Measurements from ENCODE around the gene IGLL5.
"Not testable (repeated sequence)": the region's sequence is repeated elsewhere in the genome, so short reads cannot be mapped to it uniquely, and the experiment has no call there.

IGLL5 gene

GRCh38 chr22:22916952-22917290 is 29.3 kb downstream of the IGLL5 start:
- no peak for DNase-seq

GRCh38 chr22:22917377-22917776 is 29.8 kb downstream of the IGLL5 start:
- no peak for DNase-seq

GRCh38 chr22:22918297-22918965 is 30.8 kb downstream of the IGLL5 start:
- DNase-seq: no peak

DNA sequence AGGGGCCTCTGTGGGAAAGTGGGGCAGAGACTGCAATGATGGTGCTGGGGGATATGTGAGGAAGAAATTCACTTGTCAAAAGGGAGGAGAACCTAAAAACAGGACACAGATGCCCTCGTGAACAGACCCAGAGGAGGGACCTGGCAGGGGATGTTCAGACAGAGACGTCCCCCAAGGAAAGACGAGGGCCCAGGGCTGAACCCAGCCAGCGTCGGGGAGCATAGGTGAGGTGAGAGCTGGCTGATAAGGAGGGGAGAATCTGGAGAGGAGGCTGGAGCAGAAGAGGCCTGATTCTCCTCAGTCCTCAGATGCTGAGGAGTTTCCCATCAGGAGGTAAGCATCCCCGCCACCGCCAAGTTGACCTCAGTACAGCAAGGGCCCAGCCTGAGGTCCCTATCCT is 31.4 kb downstream of the IGLL5 start:
- DNase-seq: no peak

- DNase-seq: no peak
These were observed 32.6 kb downstream of the IGLL5 start for GRCh38 chr22:22920104-22920654.

- no peak for DNase-seq
These were observed 33.4 kb downstream of the IGLL5 start for GRCh38 chr22:22920910-22921550.

DNA sequence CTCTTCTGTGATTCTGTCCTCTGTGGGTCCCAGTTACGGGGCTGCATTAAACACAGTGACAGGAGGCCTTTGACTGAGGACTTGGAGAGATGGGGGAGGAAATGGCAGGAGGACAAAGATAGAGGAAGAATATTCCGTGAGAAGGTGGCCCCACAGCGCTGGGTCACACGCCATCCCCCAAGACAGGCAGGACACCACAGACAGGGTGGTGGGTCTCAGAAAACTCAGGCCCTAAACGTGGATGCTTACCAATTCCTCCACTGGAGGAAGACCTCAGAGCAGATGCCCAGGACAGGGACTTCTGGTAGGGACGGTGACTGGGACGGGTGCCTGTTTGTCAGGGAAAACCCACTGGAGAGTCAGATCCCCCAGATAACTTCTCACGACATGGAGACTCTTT is 34.0 kb downstream of the IGLL5 start:
- no peak for DNase-seq

GRCh38 chr22:22922092-22922953 is 34.7 kb downstream of the IGLL5 start:
- DNase-seq: not testable (repeated sequence)

- no peak for DNase-seq
These were observed 35.3 kb downstream of the IGLL5 start for GRCh38 chr22:22922954-22923319.

DNA sequence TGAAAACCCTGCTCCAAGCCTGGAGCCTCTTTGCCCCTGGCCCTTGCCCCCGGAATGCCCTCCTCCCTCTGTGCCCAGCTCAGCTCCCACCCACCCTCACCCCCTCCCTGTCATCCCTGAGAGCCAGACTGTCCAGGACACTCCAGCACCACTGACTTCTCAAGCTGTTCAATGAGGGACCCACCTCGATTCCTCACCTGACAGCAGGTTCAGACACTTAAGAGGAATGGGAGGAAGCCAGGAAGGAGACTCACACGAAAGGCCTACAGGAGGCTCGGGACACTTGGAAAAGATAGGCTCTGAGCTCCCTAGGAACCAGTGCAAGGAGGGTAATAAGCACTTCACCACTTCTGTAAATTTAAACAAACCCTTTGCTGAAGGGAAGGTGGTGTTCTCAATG is 35.8 kb downstream of the IGLL5 start:
- no peak for DNase-seq

DNA sequence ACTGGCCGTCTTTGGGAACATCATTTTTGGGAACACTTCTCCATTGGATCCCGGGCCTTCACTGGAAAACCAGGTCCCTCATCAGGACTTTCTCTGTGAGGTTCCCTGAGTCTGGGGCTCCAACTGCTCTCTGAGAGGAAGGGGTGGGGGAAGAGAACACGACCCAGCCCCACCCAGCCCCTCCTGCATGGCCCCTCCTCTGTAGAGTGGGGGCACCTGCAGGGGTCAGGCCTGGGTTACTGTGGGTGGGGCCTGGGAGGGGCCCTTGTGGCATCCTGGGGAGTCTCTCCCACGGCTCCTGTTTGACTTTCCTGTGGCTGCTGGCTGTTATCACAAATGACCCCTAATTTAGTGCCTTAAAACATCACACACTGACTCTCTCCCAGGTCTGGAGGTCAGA is 36.3 kb downstream of the IGLL5 start:
- no peak for DNase-seq

- DNase-seq: no peak
These were observed 36.9 kb downstream of the IGLL5 start for GRCh38 chr22:22924369-22925145.

DNA sequence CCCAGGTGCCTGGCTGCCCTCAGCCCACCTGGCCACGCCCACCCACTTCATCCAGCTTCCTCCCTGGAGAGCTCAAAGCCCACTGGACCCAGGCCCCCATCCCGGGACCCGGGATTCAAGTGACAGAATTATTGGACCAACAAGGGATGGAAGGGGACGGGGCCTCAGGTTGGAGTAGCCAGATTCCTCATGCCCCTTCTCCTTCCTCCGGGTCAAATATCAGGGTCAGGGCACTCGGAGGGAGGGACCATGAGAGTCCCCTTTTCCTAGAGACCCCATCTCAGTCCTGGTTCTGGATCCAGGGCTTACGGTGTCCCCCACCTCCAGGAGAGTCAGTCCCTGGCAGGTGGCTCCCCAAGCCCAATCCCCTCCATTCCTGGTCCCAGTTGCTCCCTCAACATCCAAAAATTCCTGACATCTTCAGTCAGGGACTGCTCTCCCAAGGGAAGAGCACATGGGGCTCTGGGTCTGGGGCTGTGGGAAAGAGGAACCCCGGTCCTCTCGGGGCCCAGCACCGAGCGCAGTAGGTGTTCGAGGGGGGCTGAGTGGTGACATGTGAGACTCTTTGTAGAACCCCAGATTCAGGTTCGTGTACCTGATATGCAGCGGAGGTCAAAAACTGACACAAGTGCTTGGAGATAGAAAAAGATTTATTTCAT is 37.7 kb downstream of the IGLL5 start:
- no peak for DNase-seq

GRCh38 chr22:22925805-22926369 is 38.3 kb downstream of the IGLL5 start:
- no peak for DNase-seq

- no peak for DNase-seq
These were observed 39.0 kb downstream of the IGLL5 start for GRCh38 chr22:22926370-22927195.

DNA sequence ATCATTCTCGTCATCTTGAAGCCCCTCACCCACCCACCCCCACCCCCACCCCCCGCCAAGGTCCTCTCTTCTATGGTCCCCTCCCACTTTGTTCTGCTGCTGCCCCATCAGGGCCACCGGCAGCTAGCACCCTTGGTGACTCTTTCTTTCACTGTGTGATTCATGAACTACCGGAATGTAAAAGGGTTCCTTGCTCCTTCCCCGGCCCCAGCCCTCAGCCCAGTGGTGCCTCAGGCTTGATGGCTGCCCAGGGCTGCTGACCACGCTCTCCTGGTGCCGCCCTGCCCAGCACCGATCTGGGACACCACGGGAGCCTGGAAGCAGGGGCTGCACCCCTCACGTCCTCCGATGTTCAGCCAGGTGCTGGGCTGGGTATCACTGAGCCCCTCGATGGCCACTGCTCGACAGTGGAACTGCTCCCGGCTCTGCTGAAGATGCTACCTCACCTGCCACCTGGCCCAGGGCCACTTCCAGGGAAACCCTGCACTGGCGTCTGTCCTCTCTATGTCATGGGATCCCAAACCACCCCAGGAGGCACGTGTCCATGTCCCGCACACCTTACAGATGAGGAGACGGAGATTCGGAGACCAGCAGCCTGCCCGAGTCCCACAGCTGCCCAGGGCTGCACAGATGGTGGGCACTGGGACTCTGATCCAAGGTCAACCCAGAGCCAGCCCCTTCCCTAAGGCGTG is 39.7 kb downstream of the IGLL5 start:
- DNase-seq: no peak

GRCh38 chr22:22927888-22928665 is 40.5 kb downstream of the IGLL5 start:
- no peak for DNase-seq

GRCh38 chr22:22928666-22929380 is 41.2 kb downstream of the IGLL5 start:
- DNase-seq: no peak
